Regular cardiac myocyte (primary cell): ENCODE results near the gene TMEM184C. TPM values are rescaled to one million over a fixed set of nuclear protein-coding genes. Genes with fewer than 3 reads are reported as not detected.

Experiments
- total RNA-seq: library from RNA; depleted of rRNA; stranded (reverse); fragments of >200 nt; gene quantifications from 2 replicates; pipeline ENCODE4 v1.2.3, GENCODE V29; 2014

TMEM184C gene
- 42.0 and 62.0 TPM in 2 replicates for total RNA-seq

GRCh38 chr4:147617173-147617840 lies at the start of gene TMEM184C:
Gene TMEM184C (plus strand): TSS chr4:147617397. CDS start chr4:147617957, 560 bp downstream.

GRCh38 chr4:147683717-147684700 lies 66.8 kb downstream of the TMEM184C start, which contains the start of gene PRMT9:
Gene PRMT9 (minus strand): TSS chr4:147684163. CDS start chr4:147683987, 176 bp downstream.

Other genes with a start within 250 kb of the TMEM184C start
- gene EDNRA, start 136.3 kb upstream of the TMEM184C start, total RNA-seq: 8.4 and 10.1 TPM in 2 replicates
- gene PRMT9, start 66.8 kb downstream of the TMEM184C start, total RNA-seq: 10.5 and 13.0 TPM in 2 replicates
- gene ARHGAP10, start 114.7 kb downstream of the TMEM184C start, total RNA-seq: 34.9 and 48.5 TPM in 2 replicates